T-helper 2 cell treated with Interferon-gamma antibody and Interleukin-4, amounts not matched to agents 5 μg/mL and 100 μg/mL, for 36 hours (primary cell): ENCODE data around the gene PPP1R7.

Experiments used
- DNase-seq: peaks from one replicate; pipeline ENCODE4 v3.0.0; 2021; ENCODE audit warnings: low spot score
- H3K27ac Mint-ChIP-seq: one replicate; pipeline ENCODE4 v1.8.0; 2021; ENCODE audit warnings: mild to moderate bottlenecking, mixed read lengths
- H3K27me3 Mint-ChIP-seq: one replicate; pipeline ENCODE4 v1.8.0; 2021; ENCODE audit warnings: low read depth, mixed read lengths
- H3K36me3 Mint-ChIP-seq: one replicate; pipeline ENCODE4 v1.8.0; 2021; ENCODE audit warnings: low read depth, mixed read lengths
- H3K4me1 Mint-ChIP-seq: one replicate; pipeline ENCODE4 v1.8.0; 2021; ENCODE audit warnings: low read depth, mixed read lengths
- H3K4me3 Mint-ChIP-seq: one replicate; pipeline ENCODE4 v1.8.0; 2022; ENCODE audit warnings: mild to moderate bottlenecking, moderate library complexity, mixed read lengths
- H3K9me3 Mint-ChIP-seq: one replicate; pipeline ENCODE4 v1.8.0; 2021; ENCODE audit warnings: mixed read lengths

Gene PPP1R7

GRCh38 chr2:241156971-241157441 lies 6.7 kb downstream of the PPP1R7 start:
- Mint-ChIP-seq H3K27ac (no peak overlapping the region), H3K27me3 (no peaks in the 10 kb centered on the region), H3K4me3 (no peak overlapping the region), H3K4me1 (peaks cover 15% of the 10 kb centered on the region), H3K36me3 (peaks cover 31% of the 10 kb centered on the region), H3K9me3 (no peaks in the 10 kb centered on the region)
- no peak for DNase-seq

- DNase-seq: no peak
- H3K36me3 Mint-ChIP-seq: peaks cover 33% of the 10 kb centered on the region
- no peak overlapping the region for H3K27ac Mint-ChIP-seq
- no peak overlapping the region for H3K4me3 Mint-ChIP-seq
- H3K4me1 Mint-ChIP-seq: peaks cover 10% of the 10 kb centered on the region
- H3K9me3 Mint-ChIP-seq: no peaks in the 10 kb centered on the region
- H3K27me3 Mint-ChIP-seq: no peaks in the 10 kb centered on the region
These were observed 7.7 kb downstream of the PPP1R7 start for GRCh38 chr2:241157841-241158545.

- H3K4me3 Mint-ChIP-seq: no peak overlapping the region
- no peak overlapping the region for H3K27ac Mint-ChIP-seq
- DNase-seq: no peak
- no peaks in the 10 kb centered on the region for H3K27me3 Mint-ChIP-seq
- peaks cover 30% of the 10 kb centered on the region for H3K36me3 Mint-ChIP-seq
- H3K9me3 Mint-ChIP-seq: no peaks in the 10 kb centered on the region
- H3K4me1 Mint-ChIP-seq: peaks cover 5% of the 10 kb centered on the region
These were observed 8.3 kb downstream of the PPP1R7 start for GRCh38 chr2:241158546-241158900.

GRCh38 chr2:241159116-241159515 lies 8.8 kb downstream of the PPP1R7 start:
- Mint-ChIP-seq H3K4me3 (no peak overlapping the region), H3K36me3 (peaks cover 30% of the 10 kb centered on the region), H3K27me3 (no peaks in the 10 kb centered on the region), H3K4me1 (peaks cover 4% of the 10 kb centered on the region), H3K27ac (no peak overlapping the region), H3K9me3 (no peaks in the 10 kb centered on the region)
- no peak for DNase-seq

- H3K4me1 Mint-ChIP-seq: no peaks in the 10 kb centered on the region
These were observed 10.1 kb downstream of the PPP1R7 start for GRCh38 chr2:241160318-241160717.

DNA sequence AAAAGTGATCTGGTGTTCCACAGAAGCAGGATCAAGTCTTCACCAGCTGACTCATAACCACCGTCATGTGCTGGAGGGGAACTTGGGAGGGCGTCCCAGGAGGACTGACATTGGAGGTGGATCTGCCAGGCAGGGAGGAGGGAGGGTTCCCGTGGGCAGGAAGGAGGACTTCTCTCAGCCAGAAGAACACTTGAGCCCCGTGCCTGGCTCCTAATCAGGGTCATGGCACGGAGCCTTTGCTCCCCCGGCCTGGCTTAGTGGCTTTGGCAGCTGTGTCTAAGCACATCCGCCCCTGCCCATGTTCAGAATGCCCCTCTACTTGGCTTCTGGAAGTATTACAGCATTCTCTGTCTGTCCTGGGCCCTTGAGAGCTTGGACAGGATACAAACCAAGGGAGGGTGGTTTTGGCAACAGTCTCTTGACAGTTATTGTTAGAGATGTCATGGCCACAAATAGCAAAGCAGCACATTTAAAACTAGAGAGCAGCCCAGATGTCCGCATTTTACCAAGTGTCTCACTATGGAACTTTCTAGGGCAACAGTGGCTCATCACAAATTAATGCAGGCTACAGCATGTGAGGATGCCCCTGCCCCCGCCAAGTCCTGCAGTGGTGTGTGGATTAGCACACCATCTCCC lies 11.5 kb downstream of the PPP1R7 start:
- Mint-ChIP-seq H3K27ac (no peak overlapping the region), H3K36me3 (peaks cover 31% of the 10 kb centered on the region), H3K9me3 (no peaks in the 10 kb centered on the region), H3K4me3 (no peak overlapping the region), H3K4me1 (no peaks in the 10 kb centered on the region), H3K27me3 (no peaks in the 10 kb centered on the region)
- no peak for DNase-seq

More at GRCh38 chr2:241160318-241160717, 10.1 kb downstream of the PPP1R7 start:
- Mint-ChIP-seq H3K27ac (no peak overlapping the region), H3K9me3 (no peaks in the 10 kb centered on the region), H3K4me3 (no peak overlapping the region), H3K36me3 (peaks cover 29% of the 10 kb centered on the region), H3K27me3 (no peaks in the 10 kb centered on the region)
- no peak for DNase-seq

DNA sequence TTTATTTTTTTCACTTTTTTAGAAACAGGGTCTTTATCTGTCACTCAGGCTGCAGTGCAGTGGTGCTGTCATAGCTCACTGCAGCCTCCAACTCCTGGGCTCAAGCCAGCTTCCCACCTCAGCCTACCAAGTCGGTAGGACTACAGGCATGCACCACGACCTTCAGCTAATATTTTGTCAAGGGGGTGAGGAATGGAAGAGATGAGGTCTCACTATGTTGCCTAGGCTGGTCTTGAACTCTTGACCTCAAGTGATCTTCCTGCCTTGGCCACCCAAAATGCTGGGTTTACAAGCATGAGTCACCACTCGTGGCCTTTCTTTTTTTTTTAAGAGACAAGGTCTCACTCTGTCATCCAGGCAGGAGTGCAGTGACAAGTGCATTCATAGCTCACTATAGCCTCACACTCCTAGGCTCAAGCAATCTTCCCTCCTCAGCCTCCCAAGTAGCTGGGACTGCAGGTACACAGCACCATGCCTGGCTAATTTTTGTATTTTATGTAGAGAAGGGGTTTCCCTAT lies 13.4 kb downstream of the PPP1R7 start:
- Mint-ChIP-seq H3K27ac (no peak overlapping the region), H3K4me3 (no peak overlapping the region), H3K27me3 (no peaks in the 10 kb centered on the region), H3K36me3 (peaks cover 37% of the 10 kb centered on the region), H3K9me3 (no peaks in the 10 kb centered on the region), H3K4me1 (no peaks in the 10 kb centered on the region)
- DNase-seq: no peak

- Mint-ChIP-seq H3K36me3 (peaks cover 62% of the 10 kb centered on the region), H3K4me1 (no peaks in the 10 kb centered on the region), H3K9me3 (peaks cover 16% of the 10 kb centered on the region), H3K27me3 (no peaks in the 10 kb centered on the region), H3K27ac (no peak overlapping the region), H3K4me3 (no peak overlapping the region)
- DNase-seq: no peak
These were observed 18.1 kb downstream of the PPP1R7 start for GRCh38 chr2:241168366-241168765.

GRCh38 chr2:241173557-241173956 lies 23.3 kb downstream of the PPP1R7 start:
- H3K4me1 Mint-ChIP-seq: peaks cover 2% of the 10 kb centered on the region
- H3K27ac Mint-ChIP-seq: no peak overlapping the region
- no peaks in the 10 kb centered on the region for H3K27me3 Mint-ChIP-seq
- no peak overlapping the region for H3K4me3 Mint-ChIP-seq
- peaks cover 61% of the 10 kb centered on the region for H3K36me3 Mint-ChIP-seq
- peaks cover 16% of the 10 kb centered on the region for H3K9me3 Mint-ChIP-seq
- DNase-seq: no peak

GRCh38 chr2:241177526-241178334 lies 27.5 kb downstream of the PPP1R7 start:
- no peaks in the 10 kb centered on the region for H3K27me3 Mint-ChIP-seq
- H3K36me3 Mint-ChIP-seq: peaks cover 32% of the 10 kb centered on the region
- peak overlapping the region; percentile 31 for H3K27ac Mint-ChIP-seq
- no peak for DNase-seq
- no peak overlapping the region for H3K4me3 Mint-ChIP-seq
- no peaks in the 10 kb centered on the region for H3K9me3 Mint-ChIP-seq
- H3K4me1 Mint-ChIP-seq: peaks cover 6% of the 10 kb centered on the region

DNA sequence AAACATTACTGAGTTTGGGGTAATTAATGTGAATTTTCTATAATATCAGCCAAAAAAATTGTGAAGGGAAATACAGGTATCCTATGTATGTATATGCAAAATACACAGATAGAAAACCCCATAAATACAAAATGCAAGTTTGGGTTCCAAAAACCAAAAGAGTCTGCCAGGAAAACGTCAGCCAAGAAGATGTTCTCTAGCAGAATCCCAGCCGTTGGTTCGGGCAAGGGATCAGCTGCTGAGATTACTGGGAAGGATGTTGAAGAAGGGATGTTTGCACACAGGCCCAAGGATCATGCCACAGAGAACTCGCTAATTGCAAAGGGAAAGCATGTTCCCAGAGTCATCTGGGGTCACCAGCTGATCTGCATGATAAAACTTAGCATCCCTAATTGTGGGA lies 28.7 kb downstream of the PPP1R7 start:
- Mint-ChIP-seq H3K27me3 (no peaks in the 10 kb centered on the region), H3K4me3 (no peak overlapping the region), H3K4me1 (peaks cover 4% of the 10 kb centered on the region), H3K36me3 (peaks cover 27% of the 10 kb centered on the region), H3K27ac (no peak overlapping the region), H3K9me3 (no peaks in the 10 kb centered on the region)
- no peak for DNase-seq

DNA sequence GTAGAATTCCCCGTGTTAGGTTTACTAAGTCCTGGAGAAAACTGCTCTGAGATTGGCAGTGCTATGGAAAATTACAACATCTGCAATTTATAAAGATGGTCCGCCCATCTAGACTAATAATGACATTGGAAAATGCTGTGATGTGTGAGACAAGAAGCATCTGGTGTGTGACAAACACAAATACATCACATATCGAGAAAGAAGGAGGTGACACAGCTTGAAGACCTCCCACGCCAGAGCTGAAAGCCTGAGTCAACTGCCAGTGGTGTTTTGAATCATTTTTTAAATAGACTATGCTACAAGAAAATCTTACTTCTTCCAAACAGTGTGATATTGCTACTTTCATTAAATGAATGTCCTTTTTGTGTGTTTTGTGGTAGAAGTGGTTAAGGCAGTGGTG lies 29.6 kb downstream of the PPP1R7 start:
- no peaks in the 10 kb centered on the region for H3K27me3 Mint-ChIP-seq
- peaks cover 4% of the 10 kb centered on the region for H3K4me1 Mint-ChIP-seq
- peak; percentile 53 for DNase-seq
- H3K9me3 Mint-ChIP-seq: no peaks in the 10 kb centered on the region
- no peak overlapping the region for H3K4me3 Mint-ChIP-seq
- H3K27ac Mint-ChIP-seq: no peak overlapping the region
- peaks cover 22% of the 10 kb centered on the region for H3K36me3 Mint-ChIP-seq

DNA sequence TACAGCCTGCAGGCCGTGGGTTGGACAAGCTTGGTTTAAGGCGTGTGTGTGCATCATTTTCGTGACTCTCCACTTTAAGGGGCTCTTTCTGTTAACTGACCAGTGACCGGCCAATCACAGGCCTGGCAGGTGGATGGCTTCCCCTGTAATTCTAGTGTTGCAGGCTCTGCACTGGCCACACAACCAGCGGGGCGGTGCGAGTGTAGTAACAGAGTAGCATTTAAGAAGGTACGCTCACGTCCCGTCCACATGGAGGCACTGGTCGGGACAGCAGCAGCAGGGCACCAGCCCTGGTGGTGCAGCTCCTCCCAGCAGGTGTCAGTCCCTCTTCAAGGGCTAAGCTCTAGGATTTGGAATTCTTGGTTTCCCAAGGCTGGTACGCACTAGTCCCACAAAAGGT lies 30.2 kb downstream of the PPP1R7 start:
- Mint-ChIP-seq H3K27me3 (no peaks in the 10 kb centered on the region), H3K9me3 (no peaks in the 10 kb centered on the region), H3K4me3 (no peak overlapping the region), H3K27ac (no peak overlapping the region), H3K36me3 (peaks cover 17% of the 10 kb centered on the region), H3K4me1 (peaks cover 4% of the 10 kb centered on the region)
- no peak for DNase-seq

DNA sequence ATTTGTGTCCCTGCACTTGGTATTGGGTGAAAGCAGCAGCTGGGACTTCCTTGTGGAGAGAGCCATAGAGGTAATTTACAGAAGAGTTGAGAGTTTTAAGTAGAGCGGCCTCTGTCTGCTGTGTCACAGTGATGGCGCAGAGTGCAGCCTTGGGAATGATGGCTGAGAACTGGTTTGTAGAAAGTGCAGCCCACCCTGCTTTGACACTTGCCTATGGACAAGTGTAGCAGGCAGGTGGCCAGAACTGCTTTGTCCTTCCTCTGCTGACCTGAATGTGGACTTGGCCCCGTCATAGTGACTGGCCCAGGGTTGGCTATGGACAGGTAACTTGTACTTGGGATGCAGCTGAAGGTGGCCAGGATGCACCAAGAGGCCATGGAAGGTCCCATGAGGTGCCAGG lies 31.9 kb downstream of the PPP1R7 start:
- DNase-seq: no peak
- Mint-ChIP-seq H3K4me1 (peaks cover 4% of the 10 kb centered on the region), H3K27ac (no peak overlapping the region), H3K27me3 (no peaks in the 10 kb centered on the region), H3K4me3 (no peak overlapping the region), H3K9me3 (no peaks in the 10 kb centered on the region), H3K36me3 (peaks cover 15% of the 10 kb centered on the region)
